Measurements from ENCODE around the gene SDK1.

Gene SDK1

GRCh38 chr7:4178916-4179687 is 878.0 kb downstream of the SDK1 start:
- H3K4me3 ChIP-seq (ENCODE audit: low read depth, low read length) = no peak overlapping the region
- TF ChIP-seq CTCF (IDR thresholded peaks at IDR 0.05; ENCODE audit: low read depth, low read length, missing control alignments) = no peak
- DNase-seq (ENCODE audit: low read depth) = no peak

- no peak overlapping the region for H3K4me3 ChIP-seq (ENCODE audit: low read depth, low read length)
- DNase-seq (ENCODE audit: low read depth) = no peak
- no peak for TF ChIP-seq CTCF (IDR thresholded peaks at IDR 0.05; ENCODE audit: low read depth, low read length, missing control alignments)
Observed at GRCh38 chr7:4179688-4180380, 878.8 kb downstream of the SDK1 start.

- no peak for DNase-seq (ENCODE audit: low read depth)
- no peak overlapping the region for H3K4me3 ChIP-seq (ENCODE audit: low read depth, low read length)
- no peak for TF ChIP-seq CTCF (IDR thresholded peaks at IDR 0.05; ENCODE audit: low read depth, low read length, missing control alignments)
Observed at GRCh38 chr7:4181446-4181845, 880.4 kb downstream of the SDK1 start.

GRCh38 chr7:4182605-4183300 is 881.7 kb downstream of the SDK1 start:
- no peak overlapping the region for H3K4me3 ChIP-seq (ENCODE audit: low read depth, low read length)
- no peak for TF ChIP-seq CTCF (IDR thresholded peaks at IDR 0.05; ENCODE audit: low read depth, low read length, missing control alignments)
- no peak for DNase-seq (ENCODE audit: low read depth)

- no peak for DNase-seq (ENCODE audit: low read depth)
- no peak overlapping the region for H3K4me3 ChIP-seq (ENCODE audit: low read depth, low read length)
- no peak for TF ChIP-seq CTCF (IDR thresholded peaks at IDR 0.05; ENCODE audit: low read depth, low read length, missing control alignments)
Observed at GRCh38 chr7:4184653-4185052, 883.6 kb downstream of the SDK1 start.

GRCh38 chr7:4185136-4185535 is 884.1 kb downstream of the SDK1 start:
- no peak for TF ChIP-seq CTCF (IDR thresholded peaks at IDR 0.05; ENCODE audit: low read depth, low read length, missing control alignments)
- no peak overlapping the region for H3K4me3 ChIP-seq (ENCODE audit: low read depth, low read length)
- DNase-seq (ENCODE audit: low read depth) = no peak
